HL-60 (cell line): ENCODE measurements around the gene TAB2.

Source experiments
- DNase-seq, 2 experiments: peaks; one replicate each; pipeline ENCODE4 v3.0.0-alpha.2; 2010 to 2020; ENCODE audit warnings: low read depth in 1 of 2, low spot score in 1 of 2
- H3K27ac ChIP-seq: fragments of 250-450 bp; sonication (Bioruptor Pico); replicated peaks from 2 replicates; pipeline ENCODE4 v1.5.1; 2020; ENCODE audit warnings: mild to moderate bottlenecking, moderate library complexity
- H3K27me3 ChIP-seq: fragments of 250-450 bp; sonication (Bioruptor Pico); 2 replicates; pipeline ENCODE4 v1.5.1; 2021; ENCODE audit warnings: mild to moderate bottlenecking, moderate library complexity; ENCODE audit not compliant: insufficient read depth, poor library complexity, severe bottlenecking
- H3K4me3 ChIP-seq: replicated peaks from 2 replicates; pipeline ENCODE4 v1.5.1; 2011; ENCODE audit warnings: mild to moderate bottlenecking, control low read depth, low read length; ENCODE audit not compliant: insufficient read depth
- GABPA ChIP-seq: IDR thresholded peaks from 2 replicates; pipeline ENCODE4 v1.6.1; 2012; ENCODE audit warnings: low read depth
- POLR2AphosphoS5 ChIP-seq: IDR thresholded peaks from 2 replicates; pipeline ENCODE4 v1.6.1; 2012; ENCODE audit warnings: low read depth
- SPI1 ChIP-seq: IDR thresholded peaks from 2 replicates; pipeline ENCODE4 v1.6.1; 2012; ENCODE audit warnings: low read depth, mild to moderate bottlenecking, borderline replicate concordance
- TF ChIP-seq, protein P1 (sequence below): IDR thresholded peaks from one replicate; pipeline ENCODE4 v1.5.1; 2011; ENCODE audit warnings: low read length, control low read depth, inconsistent platforms; ENCODE audit not compliant: insufficient read depth
- TF ChIP-seq, protein P2 (sequence below): IDR thresholded peaks from 2 replicates; pipeline ENCODE4 v1.6.1; 2012; ENCODE audit warnings: low read depth; ENCODE audit not compliant: insufficient replicate concordance

Gene TAB2

DNA sequence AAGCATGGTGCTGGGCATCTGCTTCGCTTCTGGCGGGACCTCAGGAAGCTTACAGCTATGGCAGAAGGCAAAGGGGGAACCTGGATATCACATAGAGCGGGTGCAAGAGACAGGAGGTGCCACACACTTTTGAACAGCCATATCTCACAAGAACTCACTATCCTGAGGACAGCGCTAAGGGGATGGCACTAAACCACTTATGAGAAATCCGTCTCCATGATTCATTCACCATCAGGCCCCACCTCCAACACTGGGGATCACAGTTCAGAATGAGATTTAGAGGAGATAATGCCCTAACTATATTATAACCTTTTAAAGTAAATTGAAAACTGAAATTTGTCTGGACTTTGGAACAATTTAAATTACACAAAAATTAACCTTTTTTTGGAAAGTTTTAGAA is 44.8 kb downstream of the TAB2 start:
- H3K4me3 ChIP-seq: no peak overlapping the region
- TF ChIP-seq, protein P1, sequence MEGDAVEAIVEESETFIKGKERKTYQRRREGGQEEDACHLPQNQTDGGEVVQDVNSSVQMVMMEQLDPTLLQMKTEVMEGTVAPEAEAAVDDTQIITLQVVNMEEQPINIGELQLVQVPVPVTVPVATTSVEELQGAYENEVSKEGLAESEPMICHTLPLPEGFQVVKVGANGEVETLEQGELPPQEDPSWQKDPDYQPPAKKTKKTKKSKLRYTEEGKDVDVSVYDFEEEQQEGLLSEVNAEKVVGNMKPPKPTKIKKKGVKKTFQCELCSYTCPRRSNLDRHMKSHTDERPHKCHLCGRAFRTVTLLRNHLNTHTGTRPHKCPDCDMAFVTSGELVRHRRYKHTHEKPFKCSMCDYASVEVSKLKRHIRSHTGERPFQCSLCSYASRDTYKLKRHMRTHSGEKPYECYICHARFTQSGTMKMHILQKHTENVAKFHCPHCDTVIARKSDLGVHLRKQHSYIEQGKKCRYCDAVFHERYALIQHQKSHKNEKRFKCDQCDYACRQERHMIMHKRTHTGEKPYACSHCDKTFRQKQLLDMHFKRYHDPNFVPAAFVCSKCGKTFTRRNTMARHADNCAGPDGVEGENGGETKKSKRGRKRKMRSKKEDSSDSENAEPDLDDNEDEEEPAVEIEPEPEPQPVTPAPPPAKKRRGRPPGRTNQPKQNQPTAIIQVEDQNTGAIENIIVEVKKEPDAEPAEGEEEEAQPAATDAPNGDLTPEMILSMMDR: no peak
- TF ChIP-seq, protein P2, sequence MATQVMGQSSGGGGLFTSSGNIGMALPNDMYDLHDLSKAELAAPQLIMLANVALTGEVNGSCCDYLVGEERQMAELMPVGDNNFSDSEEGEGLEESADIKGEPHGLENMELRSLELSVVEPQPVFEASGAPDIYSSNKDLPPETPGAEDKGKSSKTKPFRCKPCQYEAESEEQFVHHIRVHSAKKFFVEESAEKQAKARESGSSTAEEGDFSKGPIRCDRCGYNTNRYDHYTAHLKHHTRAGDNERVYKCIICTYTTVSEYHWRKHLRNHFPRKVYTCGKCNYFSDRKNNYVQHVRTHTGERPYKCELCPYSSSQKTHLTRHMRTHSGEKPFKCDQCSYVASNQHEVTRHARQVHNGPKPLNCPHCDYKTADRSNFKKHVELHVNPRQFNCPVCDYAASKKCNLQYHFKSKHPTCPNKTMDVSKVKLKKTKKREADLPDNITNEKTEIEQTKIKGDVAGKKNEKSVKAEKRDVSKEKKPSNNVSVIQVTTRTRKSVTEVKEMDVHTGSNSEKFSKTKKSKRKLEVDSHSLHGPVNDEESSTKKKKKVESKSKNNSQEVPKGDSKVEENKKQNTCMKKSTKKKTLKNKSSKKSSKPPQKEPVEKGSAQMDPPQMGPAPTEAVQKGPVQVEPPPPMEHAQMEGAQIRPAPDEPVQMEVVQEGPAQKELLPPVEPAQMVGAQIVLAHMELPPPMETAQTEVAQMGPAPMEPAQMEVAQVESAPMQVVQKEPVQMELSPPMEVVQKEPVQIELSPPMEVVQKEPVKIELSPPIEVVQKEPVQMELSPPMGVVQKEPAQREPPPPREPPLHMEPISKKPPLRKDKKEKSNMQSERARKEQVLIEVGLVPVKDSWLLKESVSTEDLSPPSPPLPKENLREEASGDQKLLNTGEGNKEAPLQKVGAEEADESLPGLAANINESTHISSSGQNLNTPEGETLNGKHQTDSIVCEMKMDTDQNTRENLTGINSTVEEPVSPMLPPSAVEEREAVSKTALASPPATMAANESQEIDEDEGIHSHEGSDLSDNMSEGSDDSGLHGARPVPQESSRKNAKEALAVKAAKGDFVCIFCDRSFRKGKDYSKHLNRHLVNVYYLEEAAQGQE: no peak
- no peak for TF ChIP-seq GABPA
- no peak for TF ChIP-seq POLR2AphosphoS5
- TF ChIP-seq SPI1: no peak
- no peak overlapping the region for H3K27ac ChIP-seq
- DNase-seq: no peak
- no peaks in the 10 kb centered on the region for H3K27me3 ChIP-seq

DNA sequence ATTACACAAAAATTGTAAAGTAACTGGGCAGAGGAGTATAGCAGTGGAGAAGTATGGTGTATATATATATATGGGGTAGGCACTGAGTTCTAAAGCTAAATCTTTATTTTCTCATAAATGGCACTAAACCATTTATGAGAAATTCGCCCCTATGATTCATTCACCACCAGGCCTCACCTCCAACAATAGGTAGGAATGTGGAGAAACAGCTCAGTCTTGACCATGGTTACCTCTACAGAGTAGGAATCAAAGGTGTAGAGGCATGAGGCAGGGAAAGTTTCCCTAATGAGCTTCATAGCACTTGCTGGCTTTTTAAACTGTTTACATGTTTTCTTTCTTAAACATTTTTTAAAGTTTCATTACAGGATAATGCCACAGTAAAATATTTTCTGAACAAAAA is 45.6 kb downstream of the TAB2 start:
- TF ChIP-seq, protein P2: no peak
- TF ChIP-seq, protein P1: no peak
- TF ChIP-seq SPI1: no peak
- no peak for TF ChIP-seq GABPA
- TF ChIP-seq POLR2AphosphoS5: no peak
- no peaks in the 10 kb centered on the region for H3K27me3 ChIP-seq

DNA sequence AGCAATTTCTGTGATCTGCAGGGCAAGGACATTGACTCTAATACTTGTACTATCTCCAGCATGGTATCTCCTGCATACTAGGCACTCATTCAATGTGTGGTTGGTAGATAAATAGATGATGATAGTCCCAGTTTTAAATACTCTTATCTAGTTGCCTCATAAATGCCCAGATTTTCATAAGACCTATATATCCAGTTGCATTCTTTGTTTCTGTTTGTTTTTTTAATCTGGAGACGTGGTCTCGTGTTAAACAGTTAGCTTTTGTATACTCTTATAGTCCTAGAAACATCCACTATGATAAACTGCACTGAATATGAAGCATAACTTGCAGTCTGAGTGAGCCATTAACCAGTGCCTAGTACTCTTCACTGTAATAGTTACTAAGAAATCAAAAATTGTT is 47.0 kb downstream of the TAB2 start:
- no peaks in the 10 kb centered on the region for H3K27me3 ChIP-seq
- no peak overlapping the region for H3K27ac ChIP-seq
- H3K4me3 ChIP-seq: no peak overlapping the region
- no peak for DNase-seq
- TF ChIP-seq, protein P2: no peak
- no peak for TF ChIP-seq GABPA
- TF ChIP-seq, protein P1: no peak
- no peak for TF ChIP-seq SPI1
- TF ChIP-seq POLR2AphosphoS5: no peak

More for the DNA sequence above, 45.6 kb downstream of the TAB2 start:
- no peak for DNase-seq
- Histone ChIP-seq H3K4me3 (no peak overlapping the region), H3K27ac (no peak overlapping the region)
